Ovary (tissue), 3 donors: ENCODE results near the gene KYAT1.
"Not testable (repeated sequence)": the region's sequence is repeated elsewhere in the genome, so short reads cannot be mapped to it uniquely, and the experiment has no call there.

Experiments
- POLR2A ChIP-seq: fragments of 450-650 bp; IDR thresholded peaks from one replicate; pipeline ENCODE4 v1.6.1; 2017; ENCODE audit warnings: antibody characterized with exemption, mild to moderate bottlenecking, moderate library complexity
- TF ChIP-seq, protein P1 (sequence below), 3 donors: fragments of 450-650 bp in 2 of 3; fragments of 200-600 bp in 1 of 3; IDR thresholded peaks; one replicate each; pipeline versions ENCODE4 v1.5.1 to v1.8.0; 2016 to 2022; ENCODE audit warnings: antibody characterized with exemption in 3 of 3, mild to moderate bottlenecking in 1 of 3
- donor health status: DM: no; HTN: no; CAD: no.

- TF ChIP-seq, protein P1, sequence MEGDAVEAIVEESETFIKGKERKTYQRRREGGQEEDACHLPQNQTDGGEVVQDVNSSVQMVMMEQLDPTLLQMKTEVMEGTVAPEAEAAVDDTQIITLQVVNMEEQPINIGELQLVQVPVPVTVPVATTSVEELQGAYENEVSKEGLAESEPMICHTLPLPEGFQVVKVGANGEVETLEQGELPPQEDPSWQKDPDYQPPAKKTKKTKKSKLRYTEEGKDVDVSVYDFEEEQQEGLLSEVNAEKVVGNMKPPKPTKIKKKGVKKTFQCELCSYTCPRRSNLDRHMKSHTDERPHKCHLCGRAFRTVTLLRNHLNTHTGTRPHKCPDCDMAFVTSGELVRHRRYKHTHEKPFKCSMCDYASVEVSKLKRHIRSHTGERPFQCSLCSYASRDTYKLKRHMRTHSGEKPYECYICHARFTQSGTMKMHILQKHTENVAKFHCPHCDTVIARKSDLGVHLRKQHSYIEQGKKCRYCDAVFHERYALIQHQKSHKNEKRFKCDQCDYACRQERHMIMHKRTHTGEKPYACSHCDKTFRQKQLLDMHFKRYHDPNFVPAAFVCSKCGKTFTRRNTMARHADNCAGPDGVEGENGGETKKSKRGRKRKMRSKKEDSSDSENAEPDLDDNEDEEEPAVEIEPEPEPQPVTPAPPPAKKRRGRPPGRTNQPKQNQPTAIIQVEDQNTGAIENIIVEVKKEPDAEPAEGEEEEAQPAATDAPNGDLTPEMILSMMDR (IDR thresholded peaks at IDR 0.05) = not testable (repeated sequence)
- not testable (repeated sequence) for TF ChIP-seq POLR2A
Measured at GRCh38 chr9:128870941-128871265, 10.8 kb downstream of the KYAT1 start.
